ENCODE measurements around the gene PDLIM4.
A peak's percentile ranks its signal among the peaks of the same experiment; 100 is the strongest.

PDLIM4 gene

DNA sequence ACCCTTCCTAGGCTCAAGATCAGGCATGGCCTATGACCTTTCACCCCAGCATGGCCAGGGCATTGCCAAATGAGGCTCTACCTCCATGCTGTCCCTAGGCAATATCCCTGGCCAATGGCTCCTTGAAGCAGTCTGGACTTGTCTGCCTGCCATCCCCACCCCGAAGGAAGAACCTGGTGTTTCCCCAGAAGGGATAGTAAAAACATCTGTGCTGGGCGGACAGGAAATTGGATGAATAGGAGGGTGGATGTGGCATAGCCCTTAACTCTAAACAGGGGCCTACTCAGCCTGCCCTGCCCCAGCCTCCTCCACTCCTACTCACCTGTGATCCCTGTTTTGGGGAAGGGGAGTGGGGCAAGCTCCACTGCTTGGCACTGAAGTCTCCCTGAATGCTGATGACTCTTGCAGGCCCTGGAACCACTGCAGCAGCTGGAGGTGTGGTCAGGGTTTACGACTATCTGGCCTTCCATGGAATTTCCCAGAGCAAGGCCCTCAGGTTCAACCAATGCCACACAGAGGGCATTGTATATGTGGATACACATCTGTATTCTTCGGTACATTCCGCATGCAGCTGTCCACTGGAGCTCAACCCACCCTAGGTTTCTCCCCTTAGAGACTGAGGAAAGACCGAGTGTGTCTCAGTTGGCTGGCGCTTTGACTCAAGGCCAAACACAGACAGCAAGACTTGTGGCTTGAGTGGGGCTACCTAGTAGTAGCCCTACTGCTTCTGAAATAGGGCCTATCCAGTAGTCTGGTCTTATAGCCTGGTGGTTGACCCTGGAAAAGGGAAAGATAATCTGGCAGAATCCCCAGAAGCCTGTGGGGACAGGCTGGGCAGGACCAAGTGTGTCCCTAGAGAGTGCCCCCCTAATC, 23.4 kb upstream of the PDLIM4 start:
- TF ChIP-seq CTCF (conservative IDR thresholded peaks at IDR 0.05), result no peak
- TF ChIP-seq ZFX (IDR thresholded peaks at IDR 0.05), result no peak

DNA sequence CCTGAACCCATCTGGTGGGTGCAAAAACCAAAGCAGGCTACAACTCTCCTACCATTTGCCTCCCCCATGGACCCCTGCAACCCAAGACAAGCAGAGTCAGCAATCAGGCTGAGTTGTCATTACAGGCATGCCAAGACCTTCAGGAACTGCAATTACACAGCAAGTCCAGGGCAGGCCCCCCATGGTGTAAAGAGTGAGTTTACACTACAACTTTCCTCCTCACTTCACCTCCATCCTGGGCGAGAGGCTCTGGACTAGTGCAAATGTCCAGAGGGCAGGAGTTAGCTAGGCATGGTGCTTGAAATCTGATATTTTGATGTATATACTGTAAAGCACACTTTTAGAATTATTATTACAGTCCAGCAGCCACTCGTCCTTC, 22.8 kb upstream of the PDLIM4 start:
- TF ChIP-seq ZFX (IDR thresholded peaks at IDR 0.05), result no peak
- no peak for TF ChIP-seq CTCF (conservative IDR thresholded peaks at IDR 0.05)
- H3K27ac ChIP-seq, result no peak overlapping the region

More for the DNA sequence above, 23.4 kb upstream of the PDLIM4 start:
- H3K27ac ChIP-seq, result no peak overlapping the region

DNA sequence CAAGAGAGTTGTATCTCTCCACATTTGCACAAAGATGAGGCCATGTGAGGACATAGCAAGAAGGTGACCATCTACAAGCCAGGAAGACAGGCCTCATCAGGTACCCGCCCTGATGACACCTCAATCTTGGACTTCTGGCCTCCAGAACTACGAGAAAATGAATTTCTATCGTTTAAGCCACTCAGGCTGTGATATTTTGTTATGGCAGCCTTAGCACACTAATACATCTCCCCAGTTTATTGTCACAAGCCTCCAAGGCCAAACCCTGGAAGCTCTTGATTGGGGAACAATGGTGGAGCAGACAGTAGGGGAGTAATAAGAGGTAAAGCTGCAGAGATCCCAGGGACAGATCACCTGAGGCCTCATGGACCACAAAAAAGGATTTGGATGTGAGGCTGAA, 22.2 kb upstream of the PDLIM4 start:
- H3K27ac ChIP-seq, result no peak overlapping the region
- TF ChIP-seq CTCF (conservative IDR thresholded peaks at IDR 0.05) (no peak), ZFX (IDR thresholded peaks at IDR 0.05) (no peak)

- no peak for TF ChIP-seq ZFX (IDR thresholded peaks at IDR 0.05)
- no peak for TF ChIP-seq CTCF (conservative IDR thresholded peaks at IDR 0.05)
- H3K27ac ChIP-seq, result no peak overlapping the region
Measured at GRCh38 chr5:132237141-132237540, 20.4 kb upstream of the PDLIM4 start.

GRCh38 chr5:132237670-132238069, 19.8 kb upstream of the PDLIM4 start:
- TF ChIP-seq CTCF (conservative IDR thresholded peaks at IDR 0.05), result no peak
- no peak for TF ChIP-seq ZFX (IDR thresholded peaks at IDR 0.05)
- H3K27ac ChIP-seq, result no peak overlapping the region

DNA sequence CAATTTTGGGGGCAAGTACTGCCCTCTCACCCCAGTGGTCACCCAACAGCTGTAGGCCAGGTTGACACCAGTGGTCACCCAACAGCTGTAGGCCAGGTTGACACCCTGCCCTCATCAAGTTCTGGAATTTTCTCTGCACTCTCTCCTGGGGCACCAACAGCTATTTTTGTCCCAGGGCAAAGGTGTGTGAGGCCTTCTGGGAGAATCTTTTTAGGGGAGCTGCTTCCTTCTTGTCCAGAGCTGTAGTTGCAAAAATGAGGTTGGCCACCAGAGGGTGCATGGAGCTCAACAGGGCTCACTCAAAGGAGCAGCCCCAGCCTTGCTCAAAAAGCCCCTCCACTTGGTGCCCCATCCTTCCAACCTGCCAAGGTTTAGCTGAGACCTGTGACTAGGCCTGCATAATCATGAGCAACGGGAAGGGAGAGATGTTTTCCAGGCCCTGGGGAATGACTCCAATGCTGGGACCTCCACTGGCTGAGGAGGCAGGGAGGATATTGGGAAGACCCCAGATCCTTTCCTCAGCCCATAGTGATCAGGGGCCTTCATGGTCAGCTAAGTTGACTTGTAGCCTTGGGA, 19.2 kb upstream of the PDLIM4 start:
- TF ChIP-seq CTCF (conservative IDR thresholded peaks at IDR 0.05), result peak; percentile 93
- no peak for TF ChIP-seq ZFX (IDR thresholded peaks at IDR 0.05)
- no peak overlapping the region for H3K27ac ChIP-seq

DNA sequence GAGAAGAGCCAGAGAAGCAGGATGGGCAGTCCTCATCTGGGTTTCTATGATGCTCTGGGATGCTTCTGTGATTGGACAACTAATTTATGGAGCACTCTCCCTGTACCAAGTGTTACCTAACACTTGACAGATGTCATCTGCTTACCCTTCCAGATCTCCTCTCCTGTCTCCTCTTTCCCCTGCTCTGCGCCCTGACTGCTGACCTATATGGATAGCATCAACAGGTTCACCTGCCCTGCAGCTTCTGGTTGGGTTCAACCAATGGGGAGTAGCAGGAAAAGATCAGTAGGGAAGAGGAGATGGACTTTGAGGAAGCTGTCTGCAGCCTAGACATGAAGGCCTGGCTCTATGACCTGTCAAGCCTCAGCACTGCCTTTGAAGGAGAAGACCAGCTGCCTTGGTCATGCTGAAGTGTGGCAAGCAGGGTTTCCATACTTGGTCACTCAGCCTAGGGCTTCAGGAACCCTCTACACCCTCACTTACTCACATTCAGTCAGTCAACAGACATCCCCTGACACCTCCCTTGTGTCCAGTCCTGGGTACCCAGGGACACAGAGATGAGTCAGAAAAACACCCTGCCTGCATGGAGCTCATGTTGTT, 18.5 kb upstream of the PDLIM4 start:
- no peak for TF ChIP-seq CTCF (conservative IDR thresholded peaks at IDR 0.05)
- no peak for TF ChIP-seq ZFX (IDR thresholded peaks at IDR 0.05)
- H3K27ac ChIP-seq, result no peak overlapping the region
